Mucosa of rectum (tissue), 2 donors: ENCODE results near the gene PBX3.
A peak's percentile ranks its signal among the peaks of the same experiment; 100 is the strongest.

Source experiments
- H3K27ac ChIP-seq, 2 donors: one replicate each; pipeline ENCODE4 v1.7.0; 2013; ENCODE audit warnings: inconsistent platforms in 2 of 2, low read depth in 2 of 2, low read length in 2 of 2
- H3K27me3 ChIP-seq, 2 donors: one replicate each; pipeline ENCODE4 v1.7.0; 2013; ENCODE audit warnings: low read length in 2 of 2; ENCODE audit not compliant: control insufficient read depth in 2 of 2, insufficient read depth in 2 of 2
- H3K36me3 ChIP-seq, 2 donors: one replicate each; pipeline ENCODE4 v1.7.0; 2013; ENCODE audit warnings: low read length in 2 of 2; ENCODE audit not compliant: control insufficient read depth in 2 of 2, insufficient read depth in 2 of 2
- H3K4me1 ChIP-seq, 2 donors: one replicate each; pipeline ENCODE4 v1.7.0; 2013; ENCODE audit warnings: low read length in 2 of 2, mild to moderate bottlenecking in 1 of 2; ENCODE audit not compliant: control insufficient read depth in 2 of 2, insufficient read depth in 2 of 2
- H3K4me3 ChIP-seq, 2 donors: one replicate each; pipeline ENCODE4 v1.7.0; 2013; ENCODE audit warnings: low read length in 2 of 2
- H3K9ac ChIP-seq, 2 donors: one replicate each; pipeline ENCODE4 v1.7.0; 2013; ENCODE audit warnings: low read length in 2 of 2, low read depth in 1 of 2, mild to moderate bottlenecking in 1 of 2
- H3K9me3 ChIP-seq, 2 donors: one replicate each; pipeline ENCODE4 v1.7.0; 2013; ENCODE audit warnings: low read length in 2 of 2; ENCODE audit not compliant: control insufficient read depth in 2 of 2
- donor health status: healthy.
- donor health status: Normal muscosa, but diverticular disease.

PBX3 gene

GRCh38 chr9:125732562-125732961 is 14.6 kb upstream of the PBX3 start:
- Histone ChIP-seq H3K9ac (no peak overlapping the region), H3K4me1 (no peaks in the 10 kb centered on the region), H3K36me3 (no peaks in the 10 kb centered on the region), H3K9me3 (no peaks in the 10 kb centered on the region), H3K27me3 (peaks cover 0 to 3% of the 10 kb centered on the region in 2 donors), H3K4me3 (no peak overlapping the region), H3K27ac (no peak overlapping the region)

- H3K4me3 ChIP-seq: no peak overlapping the region
Observed at GRCh38 chr9:125739436-125739835, 7.7 kb upstream of the PBX3 start.

DNA sequence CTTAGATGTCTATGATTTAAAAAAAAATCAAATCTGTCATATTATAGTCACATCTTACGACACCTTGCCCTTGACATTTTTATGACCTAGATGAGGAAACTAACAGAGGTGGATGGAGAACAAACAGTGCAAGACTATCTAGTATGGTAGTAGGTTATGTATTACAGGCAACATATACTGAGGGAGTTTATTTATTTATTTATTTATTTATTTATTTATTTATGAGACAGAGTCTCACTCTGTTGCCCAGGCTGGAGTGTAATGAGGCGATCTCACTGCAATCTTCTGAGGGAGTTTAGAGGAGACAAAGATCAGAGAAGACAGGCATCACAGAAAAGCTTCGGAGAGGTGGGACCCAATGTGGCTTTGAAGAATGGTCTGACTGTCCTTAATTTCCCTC is 4.5 kb upstream of the PBX3 start:
- Histone ChIP-seq H3K4me1 (peaks cover 5 to 10% of the 10 kb centered on the region in 2 donors), H3K36me3 (no peaks in the 10 kb centered on the region), H3K27ac (no peak overlapping the region), H3K27me3 (peaks cover 0 to 2% of the 10 kb centered on the region in 2 donors), H3K9ac (no peak overlapping the region), H3K4me3 (no peak overlapping the region), H3K9me3 (no peaks in the 10 kb centered on the region)

More at GRCh38 chr9:125739436-125739835, 7.7 kb upstream of the PBX3 start:
- Histone ChIP-seq H3K27ac (no peak overlapping the region), H3K4me1 (no peaks in the 10 kb centered on the region), H3K36me3 (no peaks in the 10 kb centered on the region), H3K9ac (no peak overlapping the region), H3K9me3 (no peaks in the 10 kb centered on the region), H3K27me3 (peaks cover 0 to 2% of the 10 kb centered on the region in 2 donors)

DNA sequence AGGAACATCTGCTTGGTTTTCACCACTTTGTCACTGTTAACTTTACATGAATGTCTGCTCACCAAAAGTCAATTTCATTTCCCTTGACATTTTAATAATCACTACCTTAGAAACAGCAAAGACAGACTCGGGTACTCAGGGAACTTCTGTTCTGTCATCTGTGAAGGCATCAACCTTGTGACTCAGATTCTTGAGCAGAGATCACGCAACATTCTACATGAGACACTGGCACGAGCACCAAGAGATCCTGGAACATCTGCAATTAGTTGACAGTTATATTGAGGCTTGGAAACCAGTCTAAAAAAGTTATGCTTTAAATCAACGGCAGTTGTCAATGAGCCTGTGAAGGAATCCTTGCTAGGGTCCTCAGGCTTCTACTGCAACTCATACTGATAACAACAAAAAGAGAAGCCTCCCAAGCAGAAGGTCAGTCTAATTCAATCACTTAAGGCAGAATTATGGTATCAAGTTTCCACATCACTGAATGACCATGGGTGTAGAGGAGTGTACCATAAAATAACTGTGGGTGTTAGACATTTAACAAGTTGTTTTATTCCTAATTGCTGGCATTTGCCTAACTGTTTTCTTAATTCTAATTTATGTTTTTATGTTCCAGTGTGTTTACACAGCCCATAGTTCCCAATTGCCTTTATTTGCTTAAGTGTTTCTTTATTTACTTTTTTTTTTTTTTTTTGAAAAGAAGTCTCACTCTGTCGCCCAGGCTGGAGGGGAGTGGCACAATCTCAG is 3.3 kb upstream of the PBX3 start:
- no peak overlapping the region for H3K9ac ChIP-seq
- no peaks in the 10 kb centered on the region for H3K36me3 ChIP-seq
- no peak overlapping the region for H3K27ac ChIP-seq
- no peak overlapping the region for H3K4me3 ChIP-seq
- H3K27me3 ChIP-seq: peaks cover 0 to 2% of the 10 kb centered on the region in 2 donors
- H3K4me1 ChIP-seq: peaks cover 8 to 15% of the 10 kb centered on the region in 2 donors
- no peaks in the 10 kb centered on the region for H3K9me3 ChIP-seq

DNA sequence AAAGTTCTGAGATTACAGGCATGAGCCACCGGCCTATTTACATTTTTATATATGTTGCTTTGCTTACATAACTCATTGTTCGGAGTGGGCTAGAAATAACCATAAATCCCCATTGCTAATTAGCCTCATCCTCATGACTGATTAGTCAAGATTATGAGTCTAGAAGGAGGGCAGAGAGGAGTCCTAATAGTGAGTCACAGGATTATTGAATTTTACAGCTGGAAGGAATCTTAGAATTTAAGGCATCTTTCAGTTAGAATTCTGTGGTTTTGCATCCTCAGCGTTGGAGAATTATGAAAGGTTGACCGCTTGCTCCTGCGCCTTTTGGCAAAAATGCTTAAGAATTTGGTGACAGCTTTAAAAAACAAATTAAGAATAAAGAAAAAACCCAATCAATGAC is 2.6 kb upstream of the PBX3 start:
- Histone ChIP-seq H3K36me3 (no peaks in the 10 kb centered on the region), H3K27me3 (peaks cover 0 to 2% of the 10 kb centered on the region in 2 donors), H3K9ac (no peak overlapping the region), H3K4me1 (peaks cover 9 to 15% of the 10 kb centered on the region in 2 donors), H3K9me3 (no peaks in the 10 kb centered on the region), H3K27ac (no peak overlapping the region), H3K4me3 (no peak overlapping the region)

GRCh38 chr9:125745018-125745417 is 2.2 kb upstream of the PBX3 start:
- H3K4me1 ChIP-seq: peaks cover 9 to 16% of the 10 kb centered on the region in 2 donors
- H3K27ac ChIP-seq: peak overlapping the region in 1 of 2 donors; percentile 82
- no peak overlapping the region for H3K9ac ChIP-seq
- H3K36me3 ChIP-seq: no peaks in the 10 kb centered on the region
- peaks cover 0 to 2% of the 10 kb centered on the region in 2 donors for H3K27me3 ChIP-seq
- peak overlapping the region in 1 of 2 donors; percentile 76 for H3K4me3 ChIP-seq
- no peaks in the 10 kb centered on the region for H3K9me3 ChIP-seq

DNA sequence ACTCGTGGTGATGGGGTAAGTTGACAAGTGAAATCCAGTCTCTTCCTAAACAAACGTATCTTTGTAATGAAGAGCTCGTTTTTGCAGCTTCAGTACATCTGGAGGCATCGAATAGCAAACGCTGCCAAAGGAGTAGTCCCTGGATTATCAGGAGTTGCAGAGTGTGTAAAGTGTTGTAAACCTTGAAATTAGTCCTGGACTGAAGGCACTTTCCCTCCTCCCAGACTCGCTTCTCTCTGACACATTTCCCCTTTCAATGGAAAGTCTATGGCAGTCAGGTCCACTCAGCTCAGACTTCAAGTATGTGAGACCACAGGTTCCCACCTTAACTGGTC is 1.5 kb upstream of the PBX3 start:
- Histone ChIP-seq H3K4me3 (peak overlapping the region; percentile 69 to 76), H3K27ac (peak overlapping the region; percentile 80 to 82), H3K9ac (peak overlapping the region; percentile 9 to 65), H3K9me3 (no peaks in the 10 kb centered on the region), H3K36me3 (no peaks in the 10 kb centered on the region), H3K27me3 (peaks cover 0 to 2% of the 10 kb centered on the region in 2 donors), H3K4me1 (peaks cover 9 to 16% of the 10 kb centered on the region in 2 donors)

DNA sequence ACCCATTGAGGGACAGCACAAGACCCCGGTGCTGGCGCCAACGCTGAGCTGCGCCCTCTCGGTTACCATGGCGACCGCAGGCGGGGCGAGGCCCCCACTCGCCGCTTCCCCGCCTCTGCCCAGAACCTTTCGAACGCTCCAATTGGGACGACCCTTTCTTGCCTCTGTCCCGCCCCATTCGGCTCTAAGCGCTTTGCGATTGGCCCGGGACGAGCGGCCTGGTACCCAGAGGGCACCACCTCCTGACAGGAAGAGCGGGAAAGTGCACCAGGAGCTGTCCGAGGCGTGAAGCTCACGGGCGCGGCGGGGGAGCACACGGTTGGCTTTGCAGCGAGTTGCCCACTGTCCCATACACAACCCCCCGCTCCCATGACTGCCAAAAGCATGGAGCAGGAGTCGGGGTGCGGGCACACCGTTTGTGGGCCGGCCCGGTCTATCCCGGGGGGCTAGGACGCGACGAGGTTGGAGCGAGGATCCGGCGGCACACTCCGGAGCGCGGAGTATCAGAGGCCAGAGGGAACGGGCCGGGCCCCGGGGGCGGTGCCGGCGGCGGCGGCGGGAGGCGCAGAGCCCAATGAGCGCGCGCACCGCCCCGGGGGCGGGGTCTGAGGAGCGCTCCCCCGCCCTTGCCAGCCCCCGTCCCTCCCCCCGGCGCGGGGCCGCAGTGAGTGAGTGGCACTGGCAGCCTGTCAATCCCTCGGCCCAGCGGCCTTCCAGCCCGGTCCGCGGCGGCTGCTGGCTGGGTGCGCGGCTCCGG is 978 bp upstream of the PBX3 start:
- Histone ChIP-seq H3K9ac (peak overlapping the region; percentile 9 to 65), H3K27ac (peak overlapping the region; percentile 80 to 82), H3K27me3 (peaks cover 0 to 2% of the 10 kb centered on the region in 2 donors), H3K36me3 (no peaks in the 10 kb centered on the region), H3K4me3 (peak overlapping the region; percentile 69 to 76), H3K9me3 (no peaks in the 10 kb centered on the region), H3K4me1 (peaks cover 9 to 16% of the 10 kb centered on the region in 2 donors)

DNA sequence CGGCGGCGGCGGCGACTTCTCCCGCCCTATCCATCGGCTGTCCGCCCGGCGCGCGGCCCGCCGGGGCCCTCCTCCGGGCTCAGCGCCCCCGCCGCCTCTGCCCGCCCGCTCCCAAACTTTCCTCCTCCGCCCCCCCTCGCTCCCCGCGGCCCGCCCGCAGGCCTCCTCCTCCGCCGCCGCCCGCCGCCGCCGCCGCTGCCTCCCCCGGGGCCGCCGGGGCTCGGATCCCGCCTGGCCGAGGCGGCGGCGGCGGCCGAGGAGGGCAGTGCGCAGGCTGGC is 460 bp upstream of the PBX3 start:
- H3K9ac ChIP-seq: no peak overlapping the region
- H3K4me3 ChIP-seq: peak overlapping the region in 1 of 2 donors; percentile 42
- no peaks in the 10 kb centered on the region for H3K9me3 ChIP-seq
- peak overlapping the region; percentile 46 to 82 for H3K27ac ChIP-seq
- peaks cover 0 to 2% of the 10 kb centered on the region in 2 donors for H3K27me3 ChIP-seq
- no peaks in the 10 kb centered on the region for H3K36me3 ChIP-seq
- peaks cover 9 to 16% of the 10 kb centered on the region in 2 donors for H3K4me1 ChIP-seq

GRCh38 chr9:125747765-125748445 is 732 bp downstream of the PBX3 start:
- Histone ChIP-seq H3K4me1 (peaks cover 9 to 20% of the 10 kb centered on the region in 2 donors), H3K36me3 (no peaks in the 10 kb centered on the region), H3K27me3 (peaks cover 0 to 2% of the 10 kb centered on the region in 2 donors), H3K9me3 (no peaks in the 10 kb centered on the region), H3K27ac (peak overlapping the region; percentile 64 to 84), H3K4me3 (peak overlapping the region; percentile 82 to 90), H3K9ac (peak overlapping the region; percentile 65 to 66)
